ENCODE results near the gene RFX7. TPM values are rescaled to one million over a fixed set of nuclear protein-coding genes. Genes with fewer than 3 reads are reported as not detected.

Gene RFX7
- total and polyA plus RNA-seq, 2 of the 8 experiments (the other 6 are each of a cell fraction or from before 2014, with no cell fraction given): 10.4 to 40.9 TPM

- peaks cover 1 to 2% of the 10 kb centered on the region in 2 experiments for H4K20me1 ChIP-seq (replicated peaks in 1 of 2; ENCODE audit: control insufficient read depth in 1 of 2, insufficient read depth in 2 of 2, low read length in 2 of 2)
- peaks cover 0 to 4% (median 1%) of the 10 kb centered on the region in 4 experiments; a peak in 4 of 8 replicates for H3K36me3 ChIP-seq (ENCODE audit: control insufficient read depth in 2 of 4, insufficient read depth in 4 of 4, low read length in 3 of 4)
- no peak overlapping the region for H2BK12ac ChIP-seq (ENCODE audit: low read depth, low read length)
- H3K27me3 ChIP-seq (replicated peaks in 1 of 4; ENCODE audit: control insufficient read depth in 3 of 4, extremely low read depth in 1 of 4, insufficient read depth in 3 of 4, low read length in 3 of 4): no peaks in the 10 kb centered on the region
- WGBS, 2 experiments (ENCODE audit: extremely low coverage in 1 of 2, insufficient coverage in 1 of 2, insufficient read length in 1 of 2, insufficient replicate concordance in 2 of 2, low coverage in 1 of 2, low lambda C conversion rate in 2 of 2, missing lambda C conversion rate in 1 of 2): 87% methylated on average over 3 of the region's 3 CpGs; no CpG with 5 or more reads in 1 of the 2 experiments
- no peak overlapping the region for H2BK120ac ChIP-seq (replicated peaks; ENCODE audit: low read depth, low read length)
- 0 out of 4 replicates have a peak, but pooled peaks cover 3 to 4% of the 10 kb centered on the region in 2 experiments for H3K9me3 ChIP-seq (ENCODE audit: insufficient read depth in 2 of 2, low read depth in 1 of 2, low read length in 1 of 2)
- CTCF ChIA-PET (ENCODE audit: partially characterized antibody): interaction anchor here (0.9 kb wide), 1 partner anchor 8 kb away, joined by 3 read pairs; no protein-coding TSS in a partner anchor
- H3K79me2 ChIP-seq (ENCODE audit: control insufficient read depth in 1 of 2, insufficient read depth in 2 of 2, low read length in 2 of 2): peaks cover 0 to 92% of the 10 kb centered on the region in 2 experiments; a peak in 3 of 4 replicates
- no peak overlapping the region for H3K56ac ChIP-seq (replicated peaks; ENCODE audit: insufficient read length, low read depth, low read length)
- H3K4me2 ChIP-seq (ENCODE audit: insufficient read depth in 1 of 2, low read depth in 2 of 2, low read length in 2 of 2): no peak overlapping the region
- no peak overlapping the region for H4K91ac ChIP-seq (replicated peaks; ENCODE audit: insufficient read length, low read length)
- DNase-seq (ENCODE audit: low read depth in 1 of 2, low spot score in 2 of 2) (no peak), FAIRE-seq (no peak)
- H2AK5ac ChIP-seq (ENCODE audit: low read depth, low read length): no peak overlapping the region
- H3K4me3 ChIP-seq (ENCODE audit: extremely low read depth in 1 of 4, insufficient read depth in 2 of 4, low read depth in 3 of 4, low read length in 4 of 4): no peak overlapping the region
- no peak overlapping the region for H3K23ac ChIP-seq (ENCODE audit: insufficient read length)
- no peak overlapping the region for H4K8ac ChIP-seq (ENCODE audit: extremely low read depth, insufficient read depth, low read length)
- POLR2A ChIA-PET (ENCODE audit: partially characterized antibody): no interaction called here
- H3K27ac ChIP-seq (ENCODE audit: low read depth, low read length): no peak overlapping the region
- H3K4ac ChIP-seq (replicated peaks; ENCODE audit: insufficient read length, low read depth, low read length): no peak overlapping the region
- no peak overlapping the region for H2BK20ac ChIP-seq (ENCODE audit: low read length)
- no peaks in the 10 kb centered on the region for H3K23me2 ChIP-seq (ENCODE audit: low read depth, low read length)
- H2BK5ac ChIP-seq (ENCODE audit: low read depth, low read length): no peak overlapping the region
- H3K4me1 ChIP-seq (replicated peaks in 1 of 4; ENCODE audit: control insufficient read depth in 3 of 4, insufficient read depth in 4 of 4, low read length in 3 of 4): no peaks in the 10 kb centered on the region; a peak in 1 of 7 replicates
- H3K18ac ChIP-seq (ENCODE audit: extremely low read depth, low read length): no peak overlapping the region
- H2BK15ac ChIP-seq (ENCODE audit: low read length): no peak overlapping the region
- no peak overlapping the region for H4K5ac ChIP-seq (ENCODE audit: insufficient read length, low read depth, low read length)
- no peak overlapping the region for H2AFZ ChIP-seq (ENCODE audit: low read length)
- H3K79me1 ChIP-seq (ENCODE audit: low read depth, low read length): no peaks in the 10 kb centered on the region
- no peak overlapping the region for H3K14ac ChIP-seq (ENCODE audit: insufficient read length)
- no peak overlapping the region for H3K9ac ChIP-seq (replicated peaks in 1 of 4; ENCODE audit: extremely low read depth in 1 of 4, low read depth in 3 of 4, low read length in 3 of 4)
Observed at GRCh38 chr15:56156877-56157276, 86.8 kb downstream of the RFX7 start.

All from H1 (cell line).